Osteoblast (primary cell): Measurements from ENCODE around the gene HSD17B14. TPM values are rescaled to one million over a fixed set of nuclear protein-coding genes. Genes with fewer than 3 reads are reported as not detected.

Experiments used
- DNase-seq: peaks from one replicate; pipeline ENCODE4 v3.0.0; 2011; ENCODE audit warnings: low spot score, mixed read lengths; ENCODE audit not compliant: insufficient read length; ENCODE audit errors: missing footprints
- H2AFZ ChIP-seq: 2 replicates; pipeline ENCODE4 v1.6.0; 2011; ENCODE audit warnings: mild to moderate bottlenecking, low read length
- H3K27ac ChIP-seq: 2 replicates; pipeline ENCODE4 v1.5.1; 2011; ENCODE audit warnings: mild to moderate bottlenecking, low read depth, low read length, moderate library complexity
- H3K27me3 ChIP-seq: 2 replicates; pipeline ENCODE4 v1.6.0; 2012; ENCODE audit warnings: mild to moderate bottlenecking, control low read depth, inconsistent platforms, low read length, moderate library complexity; ENCODE audit not compliant: insufficient read depth
- H3K36me3 ChIP-seq: 2 replicates; pipeline ENCODE4 v1.5.1; 2011; ENCODE audit warnings: mild to moderate bottlenecking, low read length, control low read depth, moderate library complexity; ENCODE audit not compliant: insufficient read depth
- H3K4me1 ChIP-seq: 2 replicates; pipeline ENCODE4 v1.5.1; 2011; ENCODE audit warnings: mild to moderate bottlenecking, low read length, control low read depth, moderate library complexity; ENCODE audit not compliant: insufficient read depth
- H3K4me2 ChIP-seq: 2 replicates; pipeline ENCODE4 v1.6.0; 2011; ENCODE audit warnings: mild to moderate bottlenecking, low read length; ENCODE audit not compliant: insufficient read depth
- H3K4me3 ChIP-seq: fragments of 200-600 bp; sonication (generic); 3 replicates; pipeline ENCODE4 v1.5.1; 2012; ENCODE audit warnings: mild to moderate bottlenecking, low read length, inconsistent platforms; ENCODE audit not compliant: insufficient read depth
- H3K79me2 ChIP-seq: 2 replicates; pipeline ENCODE4 v1.6.0; 2012; ENCODE audit warnings: mild to moderate bottlenecking, low read length, control low read depth, inconsistent platforms; ENCODE audit not compliant: insufficient read depth
- H3K9me3 ChIP-seq: 2 replicates; pipeline ENCODE4 v1.5.1; 2011; ENCODE audit warnings: low read depth, low read length, control low read depth
- H4K20me1 ChIP-seq: 2 replicates; pipeline ENCODE4 v1.6.0; 2012; ENCODE audit warnings: mild to moderate bottlenecking, low read length, control low read depth; ENCODE audit not compliant: insufficient read depth
- total RNA-seq: library from RNA; depleted of rRNA; stranded (reverse); fragments of >200 nt; gene quantifications from 2 replicates; pipeline ENCODE4 v1.2.3, GENCODE V29; 2012
- TF ChIP-seq, protein P1 (sequence below): IDR thresholded peaks from 2 replicates; pipeline ENCODE4 v1.5.1; 2011; ENCODE audit warnings: mild to moderate bottlenecking, low read depth, low read length, moderate library complexity; ENCODE audit errors: extremely low read depth

The HSD17B14 gene
- total RNA-seq, 1 donor, result 1.8 TPM

DNA sequence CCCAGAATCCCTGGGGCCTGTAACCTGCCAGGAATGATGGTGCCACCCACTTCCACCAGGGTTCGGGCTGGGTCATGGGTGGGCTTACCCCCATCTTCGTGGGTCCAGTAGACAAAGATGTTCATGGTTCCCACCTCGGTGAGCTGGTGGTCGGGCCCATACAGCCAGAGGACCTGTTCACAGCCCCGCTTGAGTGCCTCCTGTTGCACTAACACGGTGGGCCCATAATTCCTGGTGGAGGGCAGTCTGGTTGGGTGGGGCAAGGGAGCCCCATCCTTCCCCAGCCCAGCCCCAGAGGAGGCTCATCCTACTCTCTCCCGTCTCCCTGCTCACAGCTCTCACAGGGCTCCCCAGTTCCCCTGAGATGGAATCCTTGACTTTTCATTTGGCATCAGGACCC, 39.2 kb downstream of the HSD17B14 start:
- no peaks in the 10 kb centered on the region for H3K9me3 ChIP-seq
- TF ChIP-seq, protein P1, sequence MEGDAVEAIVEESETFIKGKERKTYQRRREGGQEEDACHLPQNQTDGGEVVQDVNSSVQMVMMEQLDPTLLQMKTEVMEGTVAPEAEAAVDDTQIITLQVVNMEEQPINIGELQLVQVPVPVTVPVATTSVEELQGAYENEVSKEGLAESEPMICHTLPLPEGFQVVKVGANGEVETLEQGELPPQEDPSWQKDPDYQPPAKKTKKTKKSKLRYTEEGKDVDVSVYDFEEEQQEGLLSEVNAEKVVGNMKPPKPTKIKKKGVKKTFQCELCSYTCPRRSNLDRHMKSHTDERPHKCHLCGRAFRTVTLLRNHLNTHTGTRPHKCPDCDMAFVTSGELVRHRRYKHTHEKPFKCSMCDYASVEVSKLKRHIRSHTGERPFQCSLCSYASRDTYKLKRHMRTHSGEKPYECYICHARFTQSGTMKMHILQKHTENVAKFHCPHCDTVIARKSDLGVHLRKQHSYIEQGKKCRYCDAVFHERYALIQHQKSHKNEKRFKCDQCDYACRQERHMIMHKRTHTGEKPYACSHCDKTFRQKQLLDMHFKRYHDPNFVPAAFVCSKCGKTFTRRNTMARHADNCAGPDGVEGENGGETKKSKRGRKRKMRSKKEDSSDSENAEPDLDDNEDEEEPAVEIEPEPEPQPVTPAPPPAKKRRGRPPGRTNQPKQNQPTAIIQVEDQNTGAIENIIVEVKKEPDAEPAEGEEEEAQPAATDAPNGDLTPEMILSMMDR, result no peak

GRCh38 chr19:48796298-48797083, 39.8 kb downstream of the HSD17B14 start:
- Histone ChIP-seq H3K27me3 (no peaks in the 10 kb centered on the region), H3K27ac (peak overlapping the region; percentile 68), H3K36me3 (no peaks in the 10 kb centered on the region), H2AFZ (peak overlapping the region; percentile 88), H3K9me3 (no peaks in the 10 kb centered on the region), H3K4me2 (no peak overlapping the region), H3K79me2 (no peaks in the 10 kb centered on the region), H3K4me3 (no peak overlapping the region), H4K20me1 (no peaks in the 10 kb centered on the region), H3K4me1 (peaks cover 14% of the 10 kb centered on the region)
- TF ChIP-seq, protein P1, result no peak
- DNase-seq, result peak; percentile 76

More for the DNA sequence above, 39.2 kb downstream of the HSD17B14 start:
- no peaks in the 10 kb centered on the region for H3K36me3 ChIP-seq
- H4K20me1 ChIP-seq, result no peaks in the 10 kb centered on the region
- H3K27ac ChIP-seq, result no peak overlapping the region
- H3K4me3 ChIP-seq, result no peak overlapping the region
- no peaks in the 10 kb centered on the region for H3K27me3 ChIP-seq
- H3K4me1 ChIP-seq, result peaks cover 14% of the 10 kb centered on the region
- H3K79me2 ChIP-seq, result no peaks in the 10 kb centered on the region
- DNase-seq, result no peak
- no peak overlapping the region for H3K4me2 ChIP-seq
- H2AFZ ChIP-seq, result no peak overlapping the region

GRCh38 chr19:48795685-48796070, 40.6 kb downstream of the HSD17B14 start:
- Histone ChIP-seq H3K79me2 (no peaks in the 10 kb centered on the region), H4K20me1 (no peaks in the 10 kb centered on the region), H3K4me1 (peaks cover 14% of the 10 kb centered on the region), H3K27ac (peak overlapping the region; percentile 68), H3K9me3 (no peaks in the 10 kb centered on the region), H3K4me3 (peak overlapping the region; percentile 73), H2AFZ (peak overlapping the region; percentile 88), H3K4me2 (peak overlapping the region; percentile 85), H3K36me3 (no peaks in the 10 kb centered on the region), H3K27me3 (no peaks in the 10 kb centered on the region)
- TF ChIP-seq, protein P1, result no peak
- peak; percentile 87 for DNase-seq

- no peaks in the 10 kb centered on the region for H3K27me3 ChIP-seq
- peak overlapping the region; percentile 73 for H3K4me3 ChIP-seq
- H3K9me3 ChIP-seq, result no peaks in the 10 kb centered on the region
- peak overlapping the region; percentile 88 for H2AFZ ChIP-seq
- peaks cover 14% of the 10 kb centered on the region for H3K4me1 ChIP-seq
- TF ChIP-seq, protein P1, result peak; percentile 93
- H4K20me1 ChIP-seq, result no peaks in the 10 kb centered on the region
- H3K79me2 ChIP-seq, result no peaks in the 10 kb centered on the region
- H3K27ac ChIP-seq, result peak overlapping the region; percentile 68
- peak overlapping the region; percentile 85 for H3K4me2 ChIP-seq
- DNase-seq, result peak; percentile 98
- no peaks in the 10 kb centered on the region for H3K36me3 ChIP-seq
These were observed 41.1 kb downstream of the HSD17B14 start for GRCh38 chr19:48795055-48795684.
